ENCODE results near the gene PTPRK.
"Not testable (repeated sequence)": the region's sequence is repeated elsewhere in the genome, so short reads cannot be mapped to it uniquely, and the experiment has no call there.

PTPRK gene

GRCh38 chr6:128487746-128488145, 32.7 kb downstream of the PTPRK start:
- no peak for DNase-seq

DNA sequence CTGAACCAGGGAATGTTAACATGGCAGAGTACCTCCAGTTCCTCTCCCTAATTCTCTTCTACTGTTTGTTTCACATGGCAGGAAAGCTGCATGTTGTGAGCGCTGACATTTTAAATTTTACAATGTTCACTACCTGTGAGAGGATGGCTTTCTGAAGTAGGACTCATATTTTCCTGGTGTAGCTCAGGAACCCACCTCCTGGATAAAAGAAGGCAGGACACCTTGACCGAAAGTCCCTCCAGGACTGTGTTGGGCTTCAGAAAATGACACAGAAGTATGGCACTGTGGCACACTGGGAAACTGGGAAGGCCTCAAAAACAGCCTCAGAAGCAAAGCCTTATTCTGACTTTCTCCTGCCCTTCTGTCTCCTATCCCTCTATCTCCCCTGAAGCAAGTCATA, 33.3 kb downstream of the PTPRK start:
- no peak for DNase-seq

GRCh38 chr6:128486580-128486979, 33.8 kb downstream of the PTPRK start:
- not testable (repeated sequence) for DNase-seq

DNA sequence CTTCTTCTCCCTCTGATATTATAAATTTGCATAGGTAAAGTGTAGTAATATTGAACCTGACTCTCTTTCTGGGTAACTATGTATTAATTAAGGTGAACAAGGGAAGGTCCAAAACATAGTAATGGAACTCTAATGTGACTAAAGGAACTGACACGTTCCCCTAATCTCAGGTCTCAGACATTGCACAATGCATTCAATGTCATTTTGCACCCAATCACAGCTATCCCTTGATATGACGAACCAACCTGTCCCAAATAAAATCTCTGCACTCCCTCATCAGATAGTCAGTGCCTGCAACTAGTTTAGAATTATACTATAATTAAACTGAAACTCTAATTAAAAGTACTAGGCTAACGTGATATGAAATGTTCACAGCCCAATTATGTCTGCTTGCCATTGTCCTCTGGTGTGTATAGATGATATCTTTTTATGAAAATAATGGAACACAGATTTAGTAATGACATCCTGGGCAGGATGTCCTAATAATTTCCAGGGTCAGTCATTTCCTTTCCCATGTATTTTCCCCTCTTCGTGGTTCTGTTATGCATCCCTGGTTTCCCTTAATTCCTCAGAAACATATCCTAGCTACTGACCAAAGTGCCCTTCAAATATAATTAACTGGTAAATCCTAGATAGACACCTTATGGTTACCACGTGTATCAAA, 36.8 kb downstream of the PTPRK start:
- DNase-seq: no peak

- peak; percentile 83 for DNase-seq
Measured at GRCh38 chr6:128482642-128483041, 37.8 kb downstream of the PTPRK start.

- no peak for DNase-seq
Measured at GRCh38 chr6:128479991-128480390, 40.4 kb downstream of the PTPRK start.

DNA sequence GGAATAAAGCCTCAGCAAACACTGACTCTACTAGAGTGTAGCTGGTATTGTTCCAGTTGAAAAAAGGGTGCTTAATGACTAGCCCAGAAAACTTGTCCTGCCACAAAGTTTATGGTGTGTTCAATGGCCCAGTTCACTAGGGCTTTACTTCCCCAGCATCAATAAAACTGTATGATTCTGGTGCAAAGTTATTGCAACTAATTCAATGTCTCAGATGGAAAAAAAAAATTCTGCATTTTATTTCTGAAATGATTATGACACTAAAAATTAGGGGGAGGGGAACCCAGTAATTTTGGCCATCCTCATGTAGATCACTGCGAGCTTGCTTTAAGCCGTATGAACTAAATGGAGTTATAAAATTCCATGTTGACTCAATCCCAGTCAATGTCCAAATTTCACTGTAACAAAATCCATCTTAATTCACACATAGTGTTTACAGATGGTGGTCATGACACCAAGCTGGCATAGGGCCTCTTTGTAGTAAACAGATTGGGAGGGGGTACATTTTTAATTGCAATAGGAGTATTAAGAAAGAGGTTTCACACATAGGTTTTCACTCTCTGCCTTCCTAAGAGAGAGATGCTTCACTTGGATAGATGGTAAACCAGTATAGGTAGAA, 41.2 kb downstream of the PTPRK start:
- DNase-seq: no peak

DNA sequence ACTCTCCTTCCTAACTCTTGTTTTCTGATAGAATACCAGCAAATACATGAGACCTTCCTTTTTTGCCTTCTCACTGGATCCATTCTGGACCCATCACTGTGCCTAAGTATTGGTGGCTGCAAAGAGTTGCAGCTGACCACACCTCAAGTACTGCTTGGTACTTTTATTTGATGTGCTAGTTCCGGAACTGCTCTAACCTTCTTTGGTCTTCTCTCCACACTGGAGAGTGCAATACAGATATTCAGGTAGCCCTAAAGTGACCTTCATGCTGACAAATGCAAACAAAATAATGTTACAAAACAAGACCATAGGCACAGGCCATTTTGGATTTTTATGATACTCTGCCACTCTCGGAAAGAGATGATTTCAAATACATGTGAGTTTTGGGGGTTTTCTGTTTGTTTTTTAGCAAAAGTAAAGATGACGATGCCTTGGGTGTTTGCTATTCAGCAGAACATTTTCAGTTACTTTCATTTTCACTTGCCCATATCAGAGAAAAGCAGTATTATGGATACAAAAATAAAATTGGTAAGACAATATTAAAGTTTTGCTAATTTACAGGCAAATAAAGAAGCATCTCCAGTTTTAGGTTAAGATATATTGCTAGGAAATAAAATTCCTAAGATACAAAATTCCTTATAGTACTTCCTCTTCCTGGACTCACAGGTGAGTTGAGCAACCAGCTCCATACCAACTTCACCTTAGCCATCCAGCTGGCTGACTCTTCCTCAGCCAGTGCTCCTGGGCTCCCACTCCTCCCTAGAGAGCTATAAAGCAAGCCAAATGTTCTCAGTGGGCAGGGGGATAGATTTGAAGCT, 42.0 kb downstream of the PTPRK start:
- DNase-seq: peak; percentile 24

GRCh38 chr6:128474933-128475332, 45.5 kb downstream of the PTPRK start:
- DNase-seq: no peak

GRCh38 chr6:128474481-128474880, 45.9 kb downstream of the PTPRK start:
- DNase-seq: no peak

GRCh38 chr6:128471907-128472306, 48.5 kb downstream of the PTPRK start:
- no peak for DNase-seq

GRCh38 chr6:128465368-128466343, 54.7 kb downstream of the PTPRK start:
- DNase-seq: no peak

DNA sequence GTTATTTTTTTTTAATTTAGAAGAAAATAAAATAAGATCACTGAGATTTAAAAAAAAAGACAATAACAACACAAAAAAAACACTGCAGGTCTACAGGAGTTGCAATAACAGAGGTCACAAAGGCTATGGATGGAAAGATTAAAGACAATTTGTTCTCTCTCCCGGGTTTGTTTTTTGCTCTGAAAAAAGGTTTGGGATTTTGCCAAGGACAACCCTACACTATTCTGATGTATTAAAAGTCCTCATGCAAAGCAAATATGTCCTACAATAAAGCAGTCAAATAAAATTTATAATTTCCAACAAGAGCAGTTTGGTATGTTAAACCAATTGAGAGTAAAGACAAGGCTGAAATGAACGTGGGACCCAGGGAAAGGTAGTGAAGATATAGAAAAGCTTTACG, 55.6 kb downstream of the PTPRK start:
- DNase-seq: peak; percentile 48

DNA sequence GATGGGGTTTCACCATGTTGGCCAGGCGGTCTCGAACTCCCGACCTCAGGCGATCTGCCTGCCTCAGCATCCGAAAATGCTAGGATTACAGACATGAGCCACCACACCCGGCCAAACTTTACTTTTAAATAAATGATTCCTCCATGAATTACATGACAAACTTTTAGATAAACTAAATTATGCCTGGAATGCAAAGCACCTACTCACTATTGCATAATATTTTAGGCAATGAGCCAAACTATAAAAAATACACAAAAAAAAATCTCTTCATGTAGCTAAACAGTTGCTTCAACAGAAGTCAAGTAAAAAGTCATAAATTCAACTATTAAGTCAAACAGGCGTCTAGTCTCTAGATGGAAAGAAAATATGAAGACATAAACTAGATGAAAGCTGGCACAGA, 56.5 kb downstream of the PTPRK start:
- no peak for DNase-seq

- no peak for DNase-seq
Measured at GRCh38 chr6:128461501-128461900, 58.9 kb downstream of the PTPRK start.

GRCh38 chr6:128456510-128457230, 63.7 kb downstream of the PTPRK start:
- DNase-seq: no peak

DNA sequence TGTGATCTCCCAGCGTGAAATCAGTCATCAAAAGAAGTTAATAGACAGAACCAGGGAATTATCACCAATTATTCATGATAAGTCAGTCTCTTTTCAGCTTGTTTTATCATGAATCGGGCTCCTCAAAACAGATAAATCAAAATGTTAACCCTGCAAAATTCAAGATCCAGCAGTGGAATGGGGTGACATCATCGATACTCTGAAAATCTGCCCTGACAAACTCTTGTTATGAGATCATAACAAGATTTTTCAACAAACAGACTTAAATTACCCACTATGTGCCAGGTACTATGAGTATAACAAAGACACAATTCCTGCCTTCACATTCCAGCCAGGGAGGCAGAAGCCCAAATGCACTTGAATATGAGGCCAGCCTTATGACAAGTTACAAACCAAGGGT, 64.4 kb downstream of the PTPRK start:
- no peak for DNase-seq

GRCh38 chr6:128452713-128453112, 67.7 kb downstream of the PTPRK start:
- DNase-seq: no peak

GRCh38 chr6:128446497-128446896, 73.9 kb downstream of the PTPRK start:
- no peak for DNase-seq

GRCh38 chr6:128443553-128443952, 76.8 kb downstream of the PTPRK start:
- DNase-seq: no peak

DNA sequence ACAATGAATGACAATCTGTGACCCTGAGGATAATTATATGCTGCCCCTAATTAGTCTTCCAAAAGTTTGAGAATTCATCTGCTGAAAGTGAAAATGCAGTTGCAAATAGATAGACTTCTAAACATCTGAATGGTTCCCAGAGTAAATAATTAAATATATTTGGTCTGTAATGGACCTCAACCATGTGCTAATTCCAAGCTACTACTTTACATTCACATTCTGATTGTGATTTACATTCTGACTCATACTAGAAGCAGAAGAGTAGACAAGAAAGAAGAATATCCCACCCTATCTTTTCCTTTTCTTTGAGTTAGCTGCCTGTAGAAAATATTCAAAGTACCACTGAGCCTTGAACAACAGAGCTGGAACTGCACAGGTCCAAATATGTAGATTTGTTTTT, 80.8 kb downstream of the PTPRK start:
- DNase-seq: no peak

DNA sequence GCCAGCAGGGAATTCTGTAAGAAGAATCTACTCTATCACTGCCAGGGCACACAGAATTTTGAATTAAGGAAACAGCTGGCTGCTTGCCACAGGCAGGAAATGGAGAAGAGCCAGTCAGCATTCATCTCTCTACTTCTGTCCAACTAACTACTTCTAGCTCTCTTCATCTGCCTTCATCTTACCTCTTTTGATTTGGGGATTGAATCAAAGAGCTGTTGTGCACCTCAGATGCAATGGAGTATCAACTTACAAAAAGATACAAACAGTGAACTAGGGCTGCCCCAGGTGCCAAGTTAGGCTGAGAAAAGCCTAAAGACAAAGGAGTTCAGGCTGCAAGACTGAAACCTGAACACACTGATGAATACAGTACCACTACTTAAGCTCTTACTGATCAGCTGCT, 82.0 kb downstream of the PTPRK start:
- peak; percentile 24 for DNase-seq

Measured in DMS153 (cell line).